Neural cell (in vitro differentiated cells): ENCODE data around the gene LDLRAD2.

Experiments used
- CTCF ChIP-seq: fragments of 450-650 bp; IDR thresholded peaks from 2 replicates; pipeline ENCODE4 v1.5.1; 2014; ENCODE audit warnings: antibody characterized with exemption, mild to moderate bottlenecking, moderate library complexity; ENCODE audit not compliant: poor library complexity, severe bottlenecking
- EP300 ChIP-seq: fragments of 450-650 bp; conservative IDR thresholded peaks from 2 replicates; pipeline ENCODE4 v1.6.1; 2014; ENCODE audit warnings: antibody characterized with exemption, mild to moderate bottlenecking, moderate library complexity; ENCODE audit not compliant: poor library complexity, severe bottlenecking
- POLR2AphosphoS5 ChIP-seq: IDR thresholded peaks from 2 replicates; pipeline ENCODE4 v1.6.1; 2012

DNA sequence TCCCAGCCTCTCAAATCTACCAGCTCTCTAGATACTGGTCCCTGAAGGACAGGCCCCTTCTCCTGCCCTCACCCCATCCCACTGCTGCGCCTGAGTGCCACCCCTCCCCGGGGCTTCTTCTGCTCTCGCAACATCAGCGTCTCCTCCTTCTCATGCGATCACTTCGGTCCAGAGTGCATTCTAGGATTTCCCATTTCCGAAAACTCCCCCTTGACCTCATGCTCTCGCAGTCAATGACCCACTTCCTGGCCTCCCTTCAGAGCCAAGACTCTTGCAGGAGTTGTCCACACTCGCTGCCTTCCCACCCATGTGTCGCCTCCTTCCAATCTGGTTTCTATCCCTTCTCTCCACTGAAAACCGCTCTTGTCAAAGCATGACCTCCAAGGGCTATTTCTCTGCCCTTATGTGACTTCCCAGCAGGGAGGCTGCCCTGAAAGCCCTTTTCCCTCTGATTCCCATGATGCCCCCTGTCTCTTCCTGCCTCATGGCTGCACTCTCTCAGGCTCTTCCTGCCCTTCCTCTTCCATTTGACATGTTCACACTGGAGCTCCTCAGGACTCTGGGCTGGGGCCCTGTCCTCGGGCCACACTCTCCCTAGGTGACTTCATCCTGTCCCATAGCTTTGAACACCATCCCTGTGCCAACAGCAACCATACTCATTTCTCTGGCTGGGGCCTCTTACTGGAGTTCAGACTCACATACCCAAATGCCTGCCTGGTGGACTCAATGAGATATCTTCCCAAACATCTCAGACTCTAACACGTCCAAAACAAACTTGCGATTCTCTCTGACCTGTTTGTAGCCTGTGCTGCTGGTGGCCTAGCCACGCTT, 46.0 kb downstream of the LDLRAD2 start:
- TF ChIP-seq CTCF (no peak), EP300 (no peak), POLR2AphosphoS5 (no peak)
